HG03103 (cell line): ENCODE results near the gene DDB1.

Source experiments
- ATAC-seq: cut with Tn5 transposase; IDR thresholded peaks from one replicate; pipeline ENCODE4 v1.9.1; 2021; ENCODE audit warnings: low read depth; ENCODE audit not compliant: unreplicated experiment

DDB1 gene

GRCh38 chr11:61337706-61338470 is 5.0 kb upstream of the DDB1 start:
- no peak for ATAC-seq

- peak; percentile 50 for ATAC-seq
Measured at GRCh38 chr11:61336171-61336935, 3.4 kb upstream of the DDB1 start.

DNA sequence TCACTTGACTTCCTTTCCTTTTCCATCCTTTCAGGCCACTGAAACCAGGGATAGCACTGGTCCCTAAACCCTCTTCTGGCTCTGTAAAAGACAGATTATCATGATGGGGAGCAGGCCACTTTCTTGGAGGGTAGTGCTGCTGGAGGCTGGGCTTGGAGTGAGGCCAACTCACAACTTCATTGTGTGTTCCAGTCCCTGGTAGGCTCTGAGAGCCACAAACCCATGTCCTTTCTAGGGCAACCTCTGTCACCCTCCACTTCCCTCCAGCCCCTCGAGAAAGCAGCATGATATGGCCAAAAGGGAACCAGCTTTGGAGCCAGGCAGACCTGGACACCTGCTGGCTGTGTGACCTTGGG is 2.4 kb upstream of the DDB1 start:
- ATAC-seq, result no peak

GRCh38 chr11:61334434-61335354 is 1.8 kb upstream of the DDB1 start:
- ATAC-seq, result no peak

DNA sequence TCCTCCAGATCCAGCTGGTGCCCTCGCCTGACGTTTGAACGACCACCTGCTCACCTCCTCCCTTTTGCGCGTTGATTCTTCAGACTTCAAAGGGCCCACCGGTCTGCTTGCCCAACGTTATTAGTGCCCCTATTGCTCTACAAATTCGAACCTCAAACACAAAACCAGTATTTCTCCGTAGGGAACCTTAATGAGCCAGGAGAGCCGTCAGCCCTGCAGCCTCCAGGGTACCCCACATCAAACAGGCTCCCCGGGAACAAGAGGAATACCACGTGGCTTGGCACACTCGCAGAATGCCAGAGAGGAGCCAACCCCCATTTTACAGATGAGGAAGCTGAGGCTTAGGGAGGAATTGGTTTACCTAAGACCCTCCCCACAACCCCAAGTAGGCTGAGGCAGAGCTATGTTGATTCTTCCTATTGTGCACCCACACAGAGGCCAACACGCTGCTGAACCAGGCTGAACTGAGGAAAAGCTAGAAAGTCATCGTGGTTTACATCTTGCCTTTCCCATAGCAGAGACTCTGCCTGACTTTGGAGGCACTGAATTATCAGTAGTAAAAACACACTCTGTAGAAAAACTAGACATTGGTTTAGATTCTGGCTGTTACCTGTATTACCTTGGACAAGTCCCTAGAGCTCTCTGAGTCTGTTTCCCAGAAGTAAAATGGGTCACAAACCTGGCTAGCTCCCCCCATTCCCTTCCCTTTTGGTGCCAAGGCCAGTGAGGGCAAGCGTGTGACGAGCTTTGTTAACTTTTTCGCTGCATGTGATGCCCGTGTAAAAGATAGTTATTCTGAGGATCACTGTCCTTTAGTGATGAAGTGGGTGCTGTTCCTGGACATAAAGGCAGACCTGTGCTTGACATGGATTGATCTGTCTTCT is 887 bp upstream of the DDB1 start:
- ATAC-seq, result no peak

GRCh38 chr11:61332281-61332796 is 566 bp downstream of the DDB1 start:
- no peak for ATAC-seq

- ATAC-seq, result no peak
Measured at GRCh38 chr11:61331651-61332050, 1.3 kb downstream of the DDB1 start.

DNA sequence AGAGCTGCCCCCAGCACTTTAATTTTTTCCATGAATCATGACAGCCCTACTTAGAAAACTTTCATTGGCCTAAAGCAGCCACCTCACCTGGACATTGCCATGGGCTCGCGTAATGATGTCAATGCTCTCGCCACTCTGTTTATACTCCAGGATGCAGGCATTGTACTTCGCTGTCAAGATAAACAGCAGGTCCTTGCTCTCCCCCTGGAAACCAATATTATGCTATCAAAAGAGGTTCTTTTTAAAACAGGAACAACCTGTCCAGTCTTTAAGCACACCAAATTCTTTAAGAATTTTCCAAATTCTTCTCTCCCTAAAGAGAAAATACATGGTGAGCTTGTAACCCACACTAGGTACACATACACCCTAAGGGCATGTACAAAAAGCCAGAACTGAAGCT is 3.0 kb downstream of the DDB1 start:
- ATAC-seq, result no peak

DNA sequence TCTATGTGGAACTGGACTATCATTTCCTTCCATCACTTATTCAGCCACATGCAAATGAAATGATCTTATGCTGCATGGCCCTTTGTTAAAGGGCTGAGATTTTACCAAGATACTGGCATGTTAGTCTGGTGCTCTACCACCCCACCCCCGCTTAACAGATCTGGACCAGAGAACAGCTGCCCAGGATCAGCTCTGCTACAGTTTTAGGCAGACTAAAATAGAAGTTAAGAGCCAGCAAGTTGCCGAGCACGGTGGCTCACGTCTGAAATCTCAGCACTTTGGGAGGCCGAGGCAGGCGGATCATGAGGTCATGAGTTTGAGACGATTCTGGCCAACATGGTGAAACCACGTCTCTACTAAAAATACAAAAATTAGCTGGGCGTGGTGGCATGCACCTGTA is 4.6 kb downstream of the DDB1 start:
- ATAC-seq, result no peak

GRCh38 chr11:61327669-61328071 is 5.2 kb downstream of the DDB1 start:
- ATAC-seq, result no peak

DNA sequence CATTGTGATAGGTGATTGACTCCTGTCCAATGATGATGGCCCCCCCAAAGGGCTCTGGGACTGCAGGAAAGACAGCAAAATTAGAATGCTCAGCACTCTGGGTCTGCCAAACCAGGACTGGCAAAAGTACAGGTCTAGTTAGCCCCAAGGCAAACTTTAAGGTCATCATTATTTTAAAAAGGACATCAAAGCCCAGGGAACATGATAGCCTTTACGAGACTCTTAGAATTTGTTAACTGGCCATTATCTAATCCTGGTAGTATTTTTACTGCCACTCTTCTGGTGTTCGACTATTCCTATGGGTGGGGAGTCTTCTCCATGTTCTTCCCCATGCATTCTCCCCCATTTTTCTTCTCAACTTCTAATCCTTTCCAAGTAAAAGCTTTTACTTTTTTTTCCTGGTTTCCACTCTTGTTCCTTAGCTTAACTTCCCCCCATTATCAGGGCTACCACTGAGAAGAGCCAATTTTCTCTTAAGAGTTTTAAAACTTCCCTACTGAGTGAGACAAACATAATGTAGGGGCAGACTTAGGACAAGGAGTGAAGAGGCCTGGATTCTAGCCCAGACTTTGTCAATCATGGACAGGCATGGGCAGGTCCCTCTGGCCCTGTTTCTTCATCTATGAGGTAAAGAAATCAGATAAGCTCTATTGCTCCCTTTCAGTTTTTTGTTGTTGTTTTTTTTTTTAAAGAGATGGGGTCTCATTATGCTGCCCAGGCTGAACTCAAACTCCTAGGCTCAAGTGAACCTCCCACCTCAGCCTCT is 7.1 kb downstream of the DDB1 start:
- ATAC-seq, result no peak

GRCh38 chr11:61315260-61315659 is 17.6 kb downstream of the DDB1 start:
- no peak for ATAC-seq

DNA sequence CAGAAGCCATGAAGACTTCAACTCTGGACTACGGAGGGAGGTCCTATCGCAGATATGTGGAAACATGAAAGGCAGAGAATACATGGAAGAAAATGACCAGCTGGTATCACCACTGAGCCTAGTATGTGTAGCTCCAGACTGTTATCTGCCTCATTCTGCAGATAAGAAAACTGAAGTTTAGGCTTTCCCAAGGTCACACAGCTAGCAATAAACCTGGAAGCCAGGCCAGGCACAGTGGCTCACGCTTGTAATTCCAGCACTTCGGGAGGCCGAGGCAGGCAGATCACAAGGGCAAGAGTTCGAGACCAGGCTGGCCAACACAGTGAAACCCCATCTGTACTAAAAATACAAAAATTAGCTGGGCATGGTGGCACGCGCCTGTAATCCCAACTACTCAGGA is 22.2 kb downstream of the DDB1 start:
- ATAC-seq, result no peak

GRCh38 chr11:61309739-61310138 is 23.2 kb downstream of the DDB1 start:
- no peak for ATAC-seq

DNA sequence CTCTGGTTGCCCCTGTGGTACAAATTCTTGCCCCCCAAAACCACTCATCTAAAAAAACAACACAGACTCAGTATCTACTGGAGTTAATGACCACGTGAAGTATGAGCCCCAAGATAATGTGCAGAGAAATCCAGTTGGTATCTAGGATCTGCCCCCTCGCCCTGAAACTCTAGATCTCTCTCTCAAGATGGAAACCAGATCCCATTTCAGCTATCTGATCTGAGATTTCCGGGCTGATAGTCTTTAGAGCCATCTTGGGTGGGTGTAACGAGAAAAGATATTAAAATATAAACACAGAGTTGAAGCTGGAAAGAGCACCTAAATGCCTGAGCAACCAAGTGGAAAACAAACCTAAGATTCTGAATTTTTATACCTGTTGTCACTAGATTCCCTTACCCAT is 23.8 kb downstream of the DDB1 start:
- ATAC-seq, result no peak

DNA sequence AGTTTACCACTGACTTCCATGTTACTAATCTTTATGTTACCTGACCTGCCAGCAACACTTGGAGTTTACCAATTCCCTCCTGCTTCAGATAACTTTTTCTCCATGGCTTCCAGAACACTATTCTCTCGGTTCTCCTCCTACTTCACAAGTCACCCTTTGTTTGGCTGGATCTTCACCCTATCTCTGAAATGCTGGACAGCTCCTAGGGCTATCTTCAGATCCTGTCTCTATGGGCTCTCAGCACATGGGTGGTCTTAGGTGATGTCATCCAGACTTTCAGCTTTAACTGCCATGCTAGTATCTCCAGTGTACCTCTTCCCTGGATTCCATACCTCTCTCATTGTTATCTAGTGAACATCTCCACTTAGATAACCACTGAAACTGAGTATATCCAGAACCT is 25.6 kb downstream of the DDB1 start:
- ATAC-seq, result no peak

DNA sequence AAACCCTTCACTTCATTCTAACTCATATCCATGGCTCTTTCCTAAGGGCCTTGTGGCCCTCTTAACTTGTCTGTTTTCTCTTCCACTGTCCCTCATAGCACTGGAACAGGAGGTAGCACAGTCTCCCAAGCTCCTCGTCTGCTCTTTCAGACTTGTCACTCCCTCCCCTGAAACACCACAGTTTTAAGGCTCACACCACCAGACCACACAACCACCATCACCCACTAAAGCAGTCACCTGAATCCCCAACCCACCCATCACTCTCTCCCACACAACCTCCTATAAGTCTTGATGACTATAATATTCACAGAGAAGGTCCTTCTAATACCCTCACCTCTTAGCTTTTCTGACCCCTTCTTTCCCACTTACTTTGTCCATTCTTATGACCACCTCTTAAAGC is 26.7 kb downstream of the DDB1 start:
- ATAC-seq, result no peak

DNA sequence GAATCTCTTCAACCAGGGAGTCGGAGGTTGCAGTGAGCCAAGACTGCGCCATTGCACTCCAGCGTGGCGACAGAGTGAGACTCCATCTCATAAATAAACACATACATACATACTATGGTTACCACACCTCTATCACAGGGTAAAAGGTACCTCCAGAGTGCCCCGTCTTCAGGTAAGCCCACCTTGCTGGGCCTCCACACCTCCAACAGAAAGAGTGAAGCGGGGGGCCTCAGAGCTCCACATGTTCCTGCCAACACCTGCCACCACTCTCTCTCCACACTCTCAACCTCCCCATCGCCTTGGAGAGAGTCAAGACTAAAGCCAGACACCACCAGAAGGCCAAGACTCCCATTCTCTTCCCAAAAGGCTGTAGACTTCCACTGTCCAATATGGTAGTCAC is 27.5 kb downstream of the DDB1 start:
- ATAC-seq, result no peak

- ATAC-seq, result no peak
Measured at GRCh38 chr11:61303725-61304124, 29.2 kb downstream of the DDB1 start.
